ENCODE data around the gene PGM2L1.

DNA sequence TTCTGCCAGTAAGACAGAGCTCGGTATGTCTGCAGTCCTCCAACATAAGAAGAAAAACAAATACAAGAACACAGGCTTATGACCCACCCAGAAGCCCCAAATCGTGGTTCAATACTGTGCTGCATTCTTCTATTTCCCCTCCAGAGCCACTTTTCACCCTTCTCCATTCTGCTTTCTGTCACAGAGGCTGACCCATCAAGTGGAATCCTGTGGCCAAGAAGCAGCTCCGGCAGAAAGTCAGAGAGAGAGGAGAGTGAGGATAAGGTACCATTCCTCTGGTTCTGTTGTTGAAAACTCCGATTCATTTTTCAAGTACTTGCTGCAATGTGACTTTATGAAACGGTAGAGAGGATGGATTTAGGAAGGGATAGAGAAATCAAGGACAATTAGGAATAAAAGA is 30.4 kb downstream of the PGM2L1 start:
- TF ChIP-seq SP1 (IDR thresholded peaks at IDR 0.05) (no peak), ARNT (IDR thresholded peaks at IDR 0.05) (no peak), FOXK2 (IDR thresholded peaks at IDR 0.05) (no peak), TARDBP (IDR thresholded peaks at IDR 0.05) (no peak), LEF1 (IDR thresholded peaks at IDR 0.05; ENCODE audit: borderline replicate concordance) (no peak), HDGF (IDR thresholded peaks at IDR 0.05; ENCODE audit: borderline replicate concordance) (no peak), ZNF384 (IDR thresholded peaks at IDR 0.05) (no peak), BHLHE40 (IDR thresholded peaks at IDR 0.05; ENCODE audit: borderline replicate concordance) (no peak), NFRKB (IDR thresholded peaks at IDR 0.05) (no peak), FOXM1 (IDR thresholded peaks at IDR 0.05; ENCODE audit: borderline replicate concordance) (no peak), SUZ12 (IDR thresholded peaks at IDR 0.05) (no peak), FOXA1 (IDR thresholded peaks at IDR 0.05) (no peak), CTBP1 (IDR thresholded peaks at IDR 0.05; ENCODE audit: borderline replicate concordance) (no peak)
- TF ChIP-seq, protein P1, sequence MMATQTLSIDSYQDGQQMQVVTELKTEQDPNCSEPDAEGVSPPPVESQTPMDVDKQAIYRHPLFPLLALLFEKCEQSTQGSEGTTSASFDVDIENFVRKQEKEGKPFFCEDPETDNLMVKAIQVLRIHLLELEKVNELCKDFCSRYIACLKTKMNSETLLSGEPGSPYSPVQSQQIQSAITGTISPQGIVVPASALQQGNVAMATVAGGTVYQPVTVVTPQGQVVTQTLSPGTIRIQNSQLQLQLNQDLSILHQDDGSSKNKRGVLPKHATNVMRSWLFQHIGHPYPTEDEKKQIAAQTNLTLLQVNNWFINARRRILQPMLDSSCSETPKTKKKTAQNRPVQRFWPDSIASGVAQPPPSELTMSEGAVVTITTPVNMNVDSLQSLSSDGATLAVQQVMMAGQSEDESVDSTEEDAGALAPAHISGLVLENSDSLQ (IDR thresholded peaks at IDR 0.05): no peak
